ENCODE results near the gene GLIS2.

GRCh38 chr16:4342866-4343744, 27.2 kb downstream of the GLIS2 start:
- TF ChIP-seq CTCF (IDR thresholded peaks at IDR 0.05; ENCODE audit: low read depth, low read length, missing input control) (no peak), RXRA (IDR thresholded peaks at IDR 0.05) (no peak), HNF4G (IDR thresholded peaks at IDR 0.05) (no peak), JUND (IDR thresholded peaks at IDR 0.05) (no peak), ATF3 (IDR thresholded peaks at IDR 0.05) (no peak)

All from liver (tissue), 3 donors.